GM23338 (cell line): ENCODE measurements around the gene TCERG1L. TPM values are rescaled to one million over a fixed set of nuclear protein-coding genes. Genes with fewer than 3 reads are reported as not detected.

Source experiments
- ATAC-seq: fragments of 200-7000 bp; cut with Tn5 transposase; 3 replicates; pipeline ENCODE4 v1.9.1; 2020
- DNase-seq: peaks from one replicate; pipeline ENCODE4 v3.0.0-alpha.2; 2015; ENCODE audit warnings: low spot score
- H2AFZ ChIP-seq: fragments of 200-600 bp; sonication (generic); 2 replicates; pipeline ENCODE4 v1.8.0; 2016; ENCODE audit warnings: antibody characterized with exemption, mild to moderate bottlenecking, moderate library complexity
- H3F3A ChIP-seq: fragments of 200-600 bp; sonication (generic); replicated peaks from 2 replicates; pipeline ENCODE4 v1.8.0; 2017; ENCODE audit warnings: antibody characterized with exemption, mixed run types, low read depth
- H3K27ac ChIP-seq: fragments of 200-600 bp; sonication (generic); 2 replicates; pipeline ENCODE4 v1.6.1; 2016; ENCODE audit warnings: low read depth
- H3K27me3 ChIP-seq: fragments of 200-600 bp; sonication (generic); 2 replicates; pipeline ENCODE4 v1.8.0; 2016; ENCODE audit warnings: mild to moderate bottlenecking, mixed run types, moderate library complexity; ENCODE audit not compliant: insufficient read depth
- H3K36me3 ChIP-seq: fragments of 200-600 bp; sonication (generic); 2 replicates; pipeline ENCODE4 v1.8.0; 2016; ENCODE audit warnings: mild to moderate bottlenecking; ENCODE audit not compliant: insufficient read depth
- H3K4me1 ChIP-seq: fragments of 200-600 bp; sonication (generic); 2 replicates; pipeline ENCODE4 v1.8.0; 2016; ENCODE audit warnings: mild to moderate bottlenecking, moderate library complexity; ENCODE audit not compliant: insufficient read depth
- H3K4me2 ChIP-seq: fragments of 200-600 bp; sonication (generic); 2 replicates; pipeline ENCODE4 v1.7.1; 2017; ENCODE audit warnings: mixed run types
- H3K4me3 ChIP-seq: fragments of 200-600 bp; sonication (generic); 2 replicates; pipeline ENCODE4 v1.6.1; 2016; ENCODE audit warnings: mixed run types
- H3K79me2 ChIP-seq: fragments of 200-600 bp; sonication (generic); replicated peaks from 2 replicates; pipeline ENCODE4 v1.8.0; 2017; ENCODE audit warnings: mild to moderate bottlenecking; ENCODE audit not compliant: insufficient read depth
- H3K9me2 ChIP-seq: fragments of 200-600 bp; sonication (generic); 2 replicates; pipeline ENCODE4 v1.8.0; 2017; ENCODE audit not compliant: insufficient read depth
- H4K20me1 ChIP-seq: fragments of 200-600 bp; sonication (generic); replicated peaks from 2 replicates; pipeline ENCODE4 v1.8.0; 2017; ENCODE audit warnings: mild to moderate bottlenecking; ENCODE audit not compliant: insufficient read depth
- H3K27ac Mint-ChIP-seq: 2 replicates; pipeline ENCODE4 v1.8.0; 2020; ENCODE audit warnings: inconsistent platforms, mild to moderate bottlenecking, moderate library complexity, mixed read lengths
- H3K27me3 Mint-ChIP-seq: 3 replicates; pipeline ENCODE4 v1.8.0; 2022; ENCODE audit warnings: low read depth, mild to moderate bottlenecking, moderate library complexity, mixed read lengths, inconsistent platforms; ENCODE audit not compliant: insufficient read depth, poor library complexity
- H3K36me3 Mint-ChIP-seq: 3 replicates; pipeline ENCODE4 v1.8.0; 2021; ENCODE audit warnings: low read depth, mild to moderate bottlenecking, inconsistent platforms, moderate library complexity, mixed read lengths
- H3K4me1 Mint-ChIP-seq: 3 replicates; pipeline ENCODE4 v1.8.0; 2020; ENCODE audit warnings: mild to moderate bottlenecking, inconsistent platforms, mixed read lengths
- H3K4me3 Mint-ChIP-seq: 3 replicates; pipeline ENCODE4 v1.8.0; 2021; ENCODE audit warnings: moderate library complexity, mild to moderate bottlenecking, inconsistent platforms, mixed read lengths
- H3K9me3 Mint-ChIP-seq: 3 replicates; pipeline ENCODE4 v1.8.0; 2020; ENCODE audit warnings: moderate library complexity, mild to moderate bottlenecking, inconsistent platforms, mixed read lengths
- CREB1 ChIP-seq: fragments of 250-450 bp; sonication (Bioruptor Pico); IDR thresholded peaks from 2 replicates; pipeline ENCODE4 v1.5.0; 2020; ENCODE audit warnings: low read depth, mild to moderate bottlenecking, moderate library complexity
- CTCF ChIP-seq, 2 experiments: fragments of 200-600 bp in 1 of 2; sonication (generic) in 1 of 2; conservative IDR thresholded peaks; 2 replicates each; pipeline versions ENCODE4 v1.5.1 to v1.6.1; 2016 to 2017; ENCODE audit warnings: antibody characterized with exemption in 2 of 2, low read depth in 2 of 2, mild to moderate bottlenecking in 2 of 2, moderate library complexity in 1 of 2
- ETS1 ChIP-seq: IDR thresholded peaks from 2 replicates; pipeline ENCODE4 v1.6.1; 2016; ENCODE audit warnings: antibody characterized with exemption
- EZH2 ChIP-seq: fragments of 200-600 bp; sonication (generic); IDR thresholded peaks from one replicate; pipeline ENCODE4 v1.8.0; 2017; ENCODE audit warnings: antibody characterized with exemption, mild to moderate bottlenecking, low read depth; ENCODE audit not compliant: unreplicated experiment
- EZH2phosphoT487 ChIP-seq: fragments of 200-600 bp; sonication (generic); IDR thresholded peaks from one replicate; pipeline ENCODE4 v1.8.1; 2018; ENCODE audit warnings: antibody characterized with exemption; ENCODE audit not compliant: unreplicated experiment
- JUNB ChIP-seq: IDR thresholded peaks from one replicate; pipeline ENCODE4 v1.6.1; 2016; ENCODE audit warnings: antibody characterized with exemption; ENCODE audit not compliant: unreplicated experiment
- NANOG ChIP-seq: IDR thresholded peaks from 2 replicates; pipeline ENCODE4 v1.6.1; 2016; ENCODE audit warnings: antibody characterized with exemption, borderline replicate concordance
- POLR2AphosphoS5 ChIP-seq: IDR thresholded peaks from 2 replicates; pipeline ENCODE4 v1.6.1; 2016; ENCODE audit warnings: antibody characterized with exemption, low read depth
- REST ChIP-seq: IDR thresholded peaks from one replicate; pipeline ENCODE4 v1.6.1; 2018; ENCODE audit warnings: antibody characterized with exemption; ENCODE audit not compliant: unreplicated experiment
- STAT1 ChIP-seq: IDR thresholded peaks from one replicate; pipeline ENCODE4 v1.6.1; 2016; ENCODE audit warnings: antibody characterized with exemption; ENCODE audit not compliant: unreplicated experiment
- ZNF114 ChIP-seq: fragments of 250-450 bp; sonication (Bioruptor Pico); IDR thresholded peaks from 2 replicates; pipeline ENCODE4 v1.5.0; 2020; ENCODE audit warnings: mild to moderate bottlenecking, moderate library complexity
- ZNF331 ChIP-seq: fragments of 250-450 bp; sonication (Bioruptor Pico); IDR thresholded peaks from 2 replicates; pipeline ENCODE4 v1.5.0; 2020; ENCODE audit warnings: low read depth, mild to moderate bottlenecking, moderate library complexity
- ZNF462 ChIP-seq: fragments of 250-450 bp; sonication (Bioruptor Pico); IDR thresholded peaks from 2 replicates; pipeline ENCODE4 v1.5.0; 2020; ENCODE audit warnings: mild to moderate bottlenecking, moderate library complexity
- polyA plus RNA-seq: library from polyadenylated mRNA; unstranded; fragments of >200 nt; fragmentation: Nextera tagmentation; extraction: Ambion mirVana; gene quantifications from 2 replicates; pipeline ENCODE4 v1.2.1, GENCODE V29; 2016
- total RNA-seq: library from RNA; depleted of rRNA; stranded (reverse); fragments of >200 nt; shearing (Covaris generic); gene quantifications from 2 replicates; pipeline ENCODE4 v1.2.3, GENCODE V29; 2014

TCERG1L gene
- total and polyA plus RNA-seq, 2 experiments from 2014 or later: 3.9 to 5.5 TPM

- no peaks in the 10 kb centered on the region for H3K79me2 ChIP-seq
- H3K4me1 ChIP-seq: peaks cover 6% of the 10 kb centered on the region
- H3K27ac Mint-ChIP-seq: no peak overlapping the region
- TF ChIP-seq CREB1 (CRISPR knock-in tag) (no peak), EZH2 (no peak), ZNF114 (no peak), NANOG (no peak), REST (no peak), JUNB (no peak), ZNF462 (CRISPR knock-in tag) (no peak), ETS1 (no peak), ZNF331 (CRISPR knock-in tag) (no peak), EZH2phosphoT487 (no peak), CTCF (conservative IDR thresholded peaks at IDR 0.05; ENCODE audit: low read depth in 2 of 2) (no peak), POLR2AphosphoS5 (no peak), STAT1 (no peak)
- DNase-seq (no peak), ATAC-seq (no peak)
- H3K4me1 Mint-ChIP-seq: peaks cover 9% of the 10 kb centered on the region; the same call in 2 of the 3 replicates
- no peak overlapping the region for H3K4me2 ChIP-seq
- H3K27me3 ChIP-seq: no peaks in the 10 kb centered on the region
- no peaks in the 10 kb centered on the region for H3K36me3 ChIP-seq
- H3F3A ChIP-seq: peaks cover 7% of the 10 kb centered on the region
- no peak overlapping the region for H2AFZ ChIP-seq
- no peaks in the 10 kb centered on the region for H4K20me1 ChIP-seq
- no peak overlapping the region for H3K4me3 Mint-ChIP-seq
- H3K4me3 ChIP-seq: no peak overlapping the region
- peaks cover 2% of the 10 kb centered on the region; the same call in 1 of the 3 replicates for H3K36me3 Mint-ChIP-seq
- peaks cover 45% of the 10 kb centered on the region for H3K9me3 Mint-ChIP-seq
- no peaks in the 10 kb centered on the region for H3K9me2 ChIP-seq
- H3K27ac ChIP-seq: no peak overlapping the region
- peaks cover 4% of the 10 kb centered on the region for H3K27me3 Mint-ChIP-seq
Observed at GRCh38 chr10:131071721-131072120, 239.8 kb downstream of the TCERG1L start.
